ENCODE measurements around the gene SLC39A9.

- TF ChIP-seq POLR2A (IDR thresholded peaks at IDR 0.05; ENCODE audit: low read depth) (no peak), POLR2AphosphoS5 (IDR thresholded peaks at IDR 0.05) (no peak)
Measured at GRCh38 chr14:69495341-69495921, 96.9 kb downstream of the SLC39A9 start.
